Endodermal cell (in vitro differentiated cells): ENCODE results near the gene SLC35D3. TPM values are rescaled to one million over a fixed set of nuclear protein-coding genes. Genes with fewer than 3 reads are reported as not detected.

Source experiments
- DNase-seq: peaks from one replicate; pipeline ENCODE4 v3.0.0-alpha.2; 2017
- H3K27ac ChIP-seq: 2 replicates; pipeline ENCODE4 v1.5.1; 2013; ENCODE audit warnings: mild to moderate bottlenecking, low read depth, low read length, moderate library complexity
- H3K27me3 ChIP-seq: 2 replicates; pipeline ENCODE4 v1.6.1; 2013; ENCODE audit warnings: mild to moderate bottlenecking, low read length, moderate library complexity; ENCODE audit not compliant: insufficient read depth, control insufficient read depth, poor library complexity, severe bottlenecking
- H3K36me3 ChIP-seq: 2 replicates; pipeline ENCODE4 v1.7.0; 2013; ENCODE audit warnings: mild to moderate bottlenecking, low read length, moderate library complexity; ENCODE audit not compliant: control insufficient read depth, insufficient read depth
- H3K4me1 ChIP-seq: one replicate; pipeline ENCODE4 v1.7.0; 2013; ENCODE audit warnings: low read length; ENCODE audit not compliant: control insufficient read depth, insufficient read depth
- H3K4me3 ChIP-seq: 2 replicates; pipeline ENCODE4 v1.5.1; 2013; ENCODE audit warnings: mild to moderate bottlenecking, low read length, moderate library complexity
- H3K9ac ChIP-seq: 2 replicates; pipeline ENCODE4 v1.6.1; 2013; ENCODE audit warnings: mild to moderate bottlenecking, low read length, moderate library complexity; ENCODE audit not compliant: poor library complexity, severe bottlenecking; ENCODE audit errors: extremely low read depth
- H3K9me3 ChIP-seq: 2 replicates; pipeline ENCODE4 v1.6.1; 2013; ENCODE audit warnings: mild to moderate bottlenecking, low read length, moderate library complexity; ENCODE audit not compliant: control insufficient read depth
- H3K27ac Mint-ChIP-seq: 2 replicates; pipeline ENCODE4 v1.8.0; 2020; ENCODE audit warnings: mixed read lengths
- H3K27me3 Mint-ChIP-seq: 2 replicates; pipeline ENCODE4 v1.8.0; 2021; ENCODE audit warnings: mild to moderate bottlenecking, mixed read lengths; ENCODE audit not compliant: insufficient read depth
- H3K36me3 Mint-ChIP-seq: 2 replicates; pipeline ENCODE4 v1.8.0; 2020; ENCODE audit warnings: low read depth, mixed read lengths
- H3K4me1 Mint-ChIP-seq: 2 replicates; pipeline ENCODE4 v1.8.0; 2020; ENCODE audit warnings: mixed read lengths
- H3K4me3 Mint-ChIP-seq: 2 replicates; pipeline ENCODE4 v1.8.0; 2020; ENCODE audit warnings: mild to moderate bottlenecking, moderate library complexity, mixed read lengths
- H3K9me3 Mint-ChIP-seq: 2 replicates; pipeline ENCODE4 v1.8.0; 2020; ENCODE audit warnings: mild to moderate bottlenecking, mixed read lengths
- CTCF ChIP-seq: fragments of 200-600 bp; sonication (generic); conservative IDR thresholded peaks from 2 replicates; pipeline ENCODE4 v1.5.0; 2021; ENCODE audit warnings: antibody characterized with exemption, mild to moderate bottlenecking
- WGBS, 2 experiments: methylation state at CpG; one replicate each; pipeline versions ENCODE4 v1.1.5 to v1.1.7; 2013; ENCODE audit warnings: missing lambda C conversion rate in 2 of 2, mixed read lengths in 1 of 2; ENCODE audit not compliant: insufficient coverage in 1 of 2, insufficient read length in 1 of 2; 5-methylcytosine and 5-hydroxymethylcytosine counted together
- total RNA-seq, 2 donors: library from RNA; stranded (reverse); fragmentation: NEBNext Ultra II Directional in 1 of 2; extraction: Animal tissue kit (Norgen Biotek cat#: 25700) in 1 of 2; gene quantifications; 2 replicates in 1 of 2; 3 replicates in 1 of 2; pipeline ENCODE4 v1.2.1, GENCODE V29; 2021

The SLC35D3 gene
- total RNA-seq, 2 donors from 2014 or later = 0.44 TPM; not detected in 1

GRCh38 chr6:136880748-136881460 is 41.2 kb upstream of the SLC35D3 start:
- Mint-ChIP-seq H3K4me3 (no peak overlapping the region), H3K36me3 (peaks cover 15% of the 10 kb centered on the region), H3K4me1 (peaks cover 18% of the 10 kb centered on the region), H3K27me3 (peaks cover 2% of the 10 kb centered on the region), H3K9me3 (peaks cover 16% of the 10 kb centered on the region), H3K27ac (no peak overlapping the region)
- H3K27ac ChIP-seq = no peak overlapping the region
- no peaks in the 10 kb centered on the region for H3K27me3 ChIP-seq
- no peak overlapping the region for H3K9ac ChIP-seq
- peak; percentile 76 for DNase-seq
- no peaks in the 10 kb centered on the region for H3K4me1 ChIP-seq
- H3K9me3 ChIP-seq = no peaks in the 10 kb centered on the region
- no peaks in the 10 kb centered on the region for H3K36me3 ChIP-seq
- 77 to 100% methylated on average over 1 to 4 of the region's 4 CpGs for WGBS, 2 experiments
- H3K4me3 ChIP-seq = peak overlapping the region; percentile 38
- TF ChIP-seq CTCF = no peak

- H3K4me3 Mint-ChIP-seq = no peak overlapping the region
- H3K27ac Mint-ChIP-seq = no peak overlapping the region
- 96% methylated on average over 3 of the region's 3 CpGs; no CpG with 5 or more reads in 1 of the 2 experiments for WGBS, 2 experiments
- H3K9ac ChIP-seq = no peak overlapping the region
- no peak overlapping the region for H3K4me3 ChIP-seq
- no peaks in the 10 kb centered on the region for H3K27me3 Mint-ChIP-seq
- no peaks in the 10 kb centered on the region for H3K27me3 ChIP-seq
- H3K4me1 ChIP-seq = peaks cover 11% of the 10 kb centered on the region
- H3K36me3 ChIP-seq = no peaks in the 10 kb centered on the region
- H3K27ac ChIP-seq = no peak overlapping the region
- H3K36me3 Mint-ChIP-seq = no peaks in the 10 kb centered on the region
- no peak for TF ChIP-seq CTCF
- H3K4me1 Mint-ChIP-seq = peaks cover 18% of the 10 kb centered on the region
- no peaks in the 10 kb centered on the region for H3K9me3 Mint-ChIP-seq
- no peaks in the 10 kb centered on the region for H3K9me3 ChIP-seq
- no peak for DNase-seq
These were observed 36.0 kb upstream of the SLC35D3 start for GRCh38 chr6:136886091-136886490.

GRCh38 chr6:136887953-136888352 is 34.1 kb upstream of the SLC35D3 start:
- WGBS, 2 experiments = 43% methylated on average over 1 of the region's 1 CpG; no CpG with 5 or more reads in 1 of the 2 experiments
- Mint-ChIP-seq H3K27ac (no peak overlapping the region), H3K36me3 (no peaks in the 10 kb centered on the region)

More at GRCh38 chr6:136887953-136888352, 34.1 kb upstream of the SLC35D3 start:
- no peak overlapping the region for H3K4me3 Mint-ChIP-seq
- H3K9me3 ChIP-seq = no peaks in the 10 kb centered on the region
- no peaks in the 10 kb centered on the region for H3K36me3 ChIP-seq
- peaks cover 11% of the 10 kb centered on the region for H3K4me1 ChIP-seq
- H3K4me3 ChIP-seq = peak overlapping the region; percentile 61
- H3K9ac ChIP-seq = no peak overlapping the region
- H3K9me3 Mint-ChIP-seq = no peaks in the 10 kb centered on the region
- no peaks in the 10 kb centered on the region for H3K27me3 ChIP-seq
- H3K27me3 Mint-ChIP-seq = no peaks in the 10 kb centered on the region
- no peak for DNase-seq
- H3K27ac ChIP-seq = no peak overlapping the region
- TF ChIP-seq CTCF = no peak
- H3K4me1 Mint-ChIP-seq = peaks cover 11% of the 10 kb centered on the region
